Lung (tissue), 12 donors: ENCODE results near the gene CHI3L1. TPM values are rescaled to one million over a fixed set of nuclear protein-coding genes. Genes with fewer than 3 reads are reported as not detected.

Source experiments
- ATAC-seq: fragments of 200-7000 bp; cut with Tn5 transposase; one replicate; pipeline ENCODE4 v1.9.1; 2020; ENCODE audit warnings: moderate number of reproducible peaks; ENCODE audit not compliant: insufficient read depth, low FRiP score
- DNase-seq, 3 donors: peaks; one replicate each; pipeline ENCODE4 v3.0.0-alpha.2; 2013 to 2017
- H3K27ac ChIP-seq, 2 donors: one replicate each; pipeline ENCODE4 v1.5.1; 2013; ENCODE audit warnings: mild to moderate bottlenecking in 2 of 2, moderate library complexity in 2 of 2, control low read depth in 1 of 2, inconsistent platforms in 1 of 2, low read depth in 1 of 2, low read length in 1 of 2
- H3K27me3 ChIP-seq, 3 donors: one replicate each; pipeline ENCODE4 v1.5.1; 2013; ENCODE audit warnings: low read length in 2 of 3; ENCODE audit not compliant: control insufficient read depth in 3 of 3, insufficient read depth in 3 of 3
- H3K36me3 ChIP-seq, 4 donors: one replicate each; pipeline ENCODE4 v1.5.1; 2013; ENCODE audit warnings: low read length in 4 of 4, mild to moderate bottlenecking in 1 of 4, moderate library complexity in 1 of 4; ENCODE audit not compliant: control insufficient read depth in 4 of 4, insufficient read depth in 4 of 4
- H3K4me1 ChIP-seq, 5 donors: one replicate each; pipeline ENCODE4 v1.5.1; 2013; ENCODE audit warnings: low read length in 5 of 5, mild to moderate bottlenecking in 2 of 5, moderate library complexity in 1 of 5; ENCODE audit not compliant: control insufficient read depth in 5 of 5, insufficient read depth in 5 of 5
- H3K4me3 ChIP-seq: one replicate; pipeline ENCODE4 v1.5.1; 2013; ENCODE audit warnings: mild to moderate bottlenecking, control low read depth, moderate library complexity
- H3K9ac ChIP-seq, 2 donors: one replicate each; pipeline ENCODE4 v1.5.1; 2013; ENCODE audit warnings: low read length in 2 of 2, control low read depth in 1 of 2; ENCODE audit not compliant: insufficient read depth in 1 of 2
- H3K9me3 ChIP-seq, 4 donors: one replicate each; pipeline ENCODE4 v1.5.1; 2013; ENCODE audit warnings: low read length in 3 of 4, mild to moderate bottlenecking in 1 of 4, moderate library complexity in 1 of 4; ENCODE audit not compliant: control insufficient read depth in 4 of 4, insufficient read depth in 3 of 4
- CTCF ChIP-seq: IDR thresholded peaks from 2 replicates; pipeline ENCODE4 v1.5.1; 2012; ENCODE audit warnings: mild to moderate bottlenecking; ENCODE audit errors: control extremely low read depth, extremely low read depth
- whole genome bisulfite sequencing, 2 donors: extraction: QIAGEN DNeasy Blood & Tissue Kit; methylation state at CpG; one replicate each; pipeline ENCODE4 v1.1.7; 2013; 5-methylcytosine and 5-hydroxymethylcytosine counted together
- polyA plus RNA-seq, 2 donors: library from polyadenylated mRNA; stranded (reverse); fragments of 200-250 nt; gene quantifications; one replicate each; pipeline ENCODE4 v1.2.1, GENCODE V29; 2013
- total RNA-seq, 2 donors: library from RNA; depleted of rRNA in 1 of 2; stranded (reverse); fragments of >200 nt in 1 of 2; gene quantifications; one replicate each; pipeline ENCODE4 v1.2.1, GENCODE V29; 2014 to 2021
- donor health status: control.
- donor health status: control.
- donor health status: Bipolar disorder and iron deficiency.
- donor health status: healthy.
- donor health status: DM: yes; HTN: yes; CAD: no.

CHI3L1 gene
- total and polyA plus RNA-seq, 4 donors = 46.4 to 169 (median 110) TPM

- Histone ChIP-seq H3K27ac (no peak overlapping the region), H3K27me3 (no peaks in the 10 kb centered on the region), H3K9ac (no peak overlapping the region), H3K9me3 (no peaks in the 10 kb centered on the region), H3K4me1 (peaks cover 0 to 9% (median 2%) of the 10 kb centered on the region in 5 donors), H3K36me3 (no peaks in the 10 kb centered on the region), H3K4me3 (no peak overlapping the region)
- DNase-seq = no peak
- TF ChIP-seq CTCF = no peak
- WGBS, 2 donors = 91 to 94% methylated on average over 10 of the region's 10 CpGs
- no peak for ATAC-seq
Measured at GRCh38 chr1:203179667-203180005, 6.9 kb downstream of the CHI3L1 start.

- Histone ChIP-seq H3K9me3 (no peaks in the 10 kb centered on the region), H3K27ac (no peak overlapping the region), H3K4me3 (no peak overlapping the region), H3K27me3 (no peaks in the 10 kb centered on the region), H3K36me3 (no peaks in the 10 kb centered on the region), H3K9ac (no peak overlapping the region), H3K4me1 (peaks cover 0 to 9% (median 2%) of the 10 kb centered on the region in 5 donors)
- peak in 1 of 3 donors; percentile 24 for DNase-seq
- ATAC-seq = no peak
- no peak for TF ChIP-seq CTCF
- 90% methylated on average over 14 of the region's 14 CpGs for whole genome bisulfite sequencing, 2 donors
Measured at GRCh38 chr1:203178821-203179666, 7.5 kb downstream of the CHI3L1 start.

GRCh38 chr1:203178083-203178482 is 8.4 kb downstream of the CHI3L1 start:
- Histone ChIP-seq H3K9ac (no peak overlapping the region), H3K27me3 (no peaks in the 10 kb centered on the region), H3K27ac (no peak overlapping the region), H3K36me3 (no peaks in the 10 kb centered on the region), H3K9me3 (no peaks in the 10 kb centered on the region), H3K4me3 (no peak overlapping the region), H3K4me1 (peaks cover 0 to 9% (median 2%) of the 10 kb centered on the region in 5 donors)
- no peak for TF ChIP-seq CTCF
- DNase-seq (no peak), ATAC-seq (no peak)
- WGBS, 2 donors = 77 to 78% methylated on average over 5 of the region's 5 CpGs
